ENCODE results near the gene TMED10. TPM values are rescaled to one million over a fixed set of nuclear protein-coding genes. Genes with fewer than 3 reads are reported as not detected.

Gene TMED10
- total RNA-seq, 1 donor from 2014 or later, result 237 TPM

GRCh38 chr14:75181293-75182062 lies 5.1 kb upstream of the TMED10 start:
- no peaks in the 10 kb centered on the region for H3K36me3 Mint-ChIP-seq
- no peak overlapping the region for H3K4me3 Mint-ChIP-seq
- peaks cover 14% of the 10 kb centered on the region for H3K4me1 Mint-ChIP-seq
- H3K27me3 Mint-ChIP-seq (ENCODE audit: low read depth), result no peaks in the 10 kb centered on the region
- TF ChIP-seq, protein P1, sequence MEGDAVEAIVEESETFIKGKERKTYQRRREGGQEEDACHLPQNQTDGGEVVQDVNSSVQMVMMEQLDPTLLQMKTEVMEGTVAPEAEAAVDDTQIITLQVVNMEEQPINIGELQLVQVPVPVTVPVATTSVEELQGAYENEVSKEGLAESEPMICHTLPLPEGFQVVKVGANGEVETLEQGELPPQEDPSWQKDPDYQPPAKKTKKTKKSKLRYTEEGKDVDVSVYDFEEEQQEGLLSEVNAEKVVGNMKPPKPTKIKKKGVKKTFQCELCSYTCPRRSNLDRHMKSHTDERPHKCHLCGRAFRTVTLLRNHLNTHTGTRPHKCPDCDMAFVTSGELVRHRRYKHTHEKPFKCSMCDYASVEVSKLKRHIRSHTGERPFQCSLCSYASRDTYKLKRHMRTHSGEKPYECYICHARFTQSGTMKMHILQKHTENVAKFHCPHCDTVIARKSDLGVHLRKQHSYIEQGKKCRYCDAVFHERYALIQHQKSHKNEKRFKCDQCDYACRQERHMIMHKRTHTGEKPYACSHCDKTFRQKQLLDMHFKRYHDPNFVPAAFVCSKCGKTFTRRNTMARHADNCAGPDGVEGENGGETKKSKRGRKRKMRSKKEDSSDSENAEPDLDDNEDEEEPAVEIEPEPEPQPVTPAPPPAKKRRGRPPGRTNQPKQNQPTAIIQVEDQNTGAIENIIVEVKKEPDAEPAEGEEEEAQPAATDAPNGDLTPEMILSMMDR (IDR thresholded peaks at IDR 0.05; ENCODE audit: unreplicated experiment), result no peak
- no peaks in the 10 kb centered on the region for H3K9me3 Mint-ChIP-seq
- no peak for DNase-seq (ENCODE audit: low spot score in 2 of 2, unreplicated experiment in 2 of 2)
- no peak overlapping the region for H3K27ac Mint-ChIP-seq

DNA sequence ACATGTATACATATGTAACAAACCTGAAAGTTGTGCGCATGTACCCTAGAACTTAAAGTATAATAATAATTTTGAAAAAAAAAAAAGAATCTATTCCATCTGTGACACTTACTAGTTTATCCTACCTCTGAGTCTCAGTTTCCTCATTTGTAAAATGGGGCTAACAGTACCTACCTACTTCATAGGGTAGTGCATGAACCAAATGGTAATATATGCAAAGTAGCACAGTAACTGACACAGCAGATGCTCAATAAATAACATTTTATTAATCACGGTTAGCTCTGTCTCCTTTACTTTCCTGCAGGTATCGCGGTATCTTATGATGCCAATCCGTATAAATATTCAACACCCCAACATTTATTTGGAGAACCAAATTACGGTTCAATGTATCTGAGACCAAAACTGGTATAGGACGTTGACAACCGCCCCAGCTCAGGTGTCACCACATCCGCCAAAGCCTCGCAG lies 703 bp downstream of the TMED10 start:
- H3K4me3 Mint-ChIP-seq, result peak overlapping the region; percentile 98
- no peaks in the 10 kb centered on the region for H3K9me3 Mint-ChIP-seq
- no peak for DNase-seq (ENCODE audit: low spot score in 2 of 2, unreplicated experiment in 2 of 2)
- H3K27me3 Mint-ChIP-seq (ENCODE audit: low read depth), result no peaks in the 10 kb centered on the region
- TF ChIP-seq, protein P1 (IDR thresholded peaks at IDR 0.05; ENCODE audit: unreplicated experiment), result no peak
- no peaks in the 10 kb centered on the region for H3K36me3 Mint-ChIP-seq
- H3K4me1 Mint-ChIP-seq, result peaks cover 21% of the 10 kb centered on the region
- peak overlapping the region; percentile 100 for H3K27ac Mint-ChIP-seq

DNA sequence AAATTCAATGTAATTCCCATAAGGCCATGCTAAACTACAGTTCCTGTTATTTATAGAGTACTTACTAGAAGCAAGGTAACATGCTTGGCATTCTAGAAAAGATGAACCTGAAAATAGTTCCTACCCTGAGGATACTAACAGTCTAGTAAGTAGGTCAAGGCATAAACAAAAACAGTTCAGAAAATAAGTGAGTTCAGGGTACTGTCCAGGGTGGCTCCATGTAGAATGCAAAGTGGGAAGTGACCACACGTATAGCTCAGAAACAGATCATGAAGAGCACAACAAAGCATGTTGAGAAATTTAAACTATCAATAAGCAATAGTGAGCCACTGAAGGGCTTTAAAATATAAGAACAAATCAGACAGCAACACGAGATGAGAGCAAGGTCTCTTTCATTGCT lies 2.3 kb downstream of the TMED10 start:
- H3K27ac Mint-ChIP-seq, result peak overlapping the region; percentile 37
- no peak for DNase-seq (ENCODE audit: low spot score in 2 of 2, unreplicated experiment in 2 of 2)
- no peaks in the 10 kb centered on the region for H3K9me3 Mint-ChIP-seq
- H3K4me1 Mint-ChIP-seq, result peaks cover 21% of the 10 kb centered on the region
- H3K36me3 Mint-ChIP-seq, result no peaks in the 10 kb centered on the region
- TF ChIP-seq, protein P1 (IDR thresholded peaks at IDR 0.05; ENCODE audit: unreplicated experiment), result no peak
- H3K4me3 Mint-ChIP-seq, result peak overlapping the region; percentile 98
- H3K27me3 Mint-ChIP-seq (ENCODE audit: low read depth), result no peaks in the 10 kb centered on the region

- Mint-ChIP-seq H3K36me3 (no peaks in the 10 kb centered on the region), H3K27me3 (ENCODE audit: low read depth) (no peaks in the 10 kb centered on the region), H3K4me1 (peaks cover 33% of the 10 kb centered on the region), H3K27ac (no peak overlapping the region), H3K4me3 (no peak overlapping the region), H3K9me3 (no peaks in the 10 kb centered on the region)
- no peak for DNase-seq (ENCODE audit: low spot score in 2 of 2, unreplicated experiment in 2 of 2)
- TF ChIP-seq, protein P1 (IDR thresholded peaks at IDR 0.05; ENCODE audit: unreplicated experiment), result no peak
Observed at GRCh38 chr14:75170772-75171171, 5.6 kb downstream of the TMED10 start.

DNA sequence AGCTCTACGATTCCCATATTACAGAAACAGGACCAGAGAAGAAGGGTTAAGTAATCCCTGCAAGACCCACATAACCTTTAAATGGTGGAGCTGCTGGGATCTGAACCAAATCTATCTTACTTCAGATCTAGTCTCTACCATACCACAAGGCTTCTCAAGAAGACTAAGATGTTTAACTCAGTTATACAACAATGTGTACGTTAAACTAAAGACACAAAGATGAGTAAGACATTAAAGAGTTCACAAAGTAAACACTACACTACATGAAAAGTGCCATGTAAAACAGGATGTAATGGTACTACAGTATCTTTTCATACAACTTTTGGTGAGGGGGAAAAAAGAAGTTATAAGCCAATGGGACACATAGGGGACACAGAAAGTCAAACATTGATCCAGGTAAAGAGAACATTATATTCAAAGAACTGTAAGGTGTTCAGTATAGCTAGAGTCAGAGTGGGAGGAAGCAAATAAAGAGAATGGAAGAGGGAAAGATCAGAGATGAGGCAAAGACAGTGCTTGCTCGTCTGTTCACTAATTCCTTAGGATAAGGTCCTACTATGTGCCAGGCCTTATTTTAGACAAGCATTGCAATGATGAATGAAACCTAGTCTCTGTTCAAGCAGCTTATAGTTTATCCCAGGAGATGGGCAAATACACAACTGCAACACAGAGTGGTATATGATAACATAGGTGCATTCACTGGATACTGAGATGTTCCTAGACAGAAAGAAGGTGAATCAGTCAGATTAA lies 7.7 kb downstream of the TMED10 start:
- Mint-ChIP-seq H3K4me1 (peaks cover 22% of the 10 kb centered on the region), H3K4me3 (no peak overlapping the region), H3K27ac (no peak overlapping the region), H3K9me3 (no peaks in the 10 kb centered on the region), H3K27me3 (ENCODE audit: low read depth) (no peaks in the 10 kb centered on the region), H3K36me3 (no peaks in the 10 kb centered on the region)
- TF ChIP-seq, protein P1 (IDR thresholded peaks at IDR 0.05; ENCODE audit: unreplicated experiment), result no peak
- DNase-seq (ENCODE audit: low spot score in 2 of 2, unreplicated experiment in 2 of 2), result no peak
